Measurements from ENCODE around the gene NXPE3.

DNA sequence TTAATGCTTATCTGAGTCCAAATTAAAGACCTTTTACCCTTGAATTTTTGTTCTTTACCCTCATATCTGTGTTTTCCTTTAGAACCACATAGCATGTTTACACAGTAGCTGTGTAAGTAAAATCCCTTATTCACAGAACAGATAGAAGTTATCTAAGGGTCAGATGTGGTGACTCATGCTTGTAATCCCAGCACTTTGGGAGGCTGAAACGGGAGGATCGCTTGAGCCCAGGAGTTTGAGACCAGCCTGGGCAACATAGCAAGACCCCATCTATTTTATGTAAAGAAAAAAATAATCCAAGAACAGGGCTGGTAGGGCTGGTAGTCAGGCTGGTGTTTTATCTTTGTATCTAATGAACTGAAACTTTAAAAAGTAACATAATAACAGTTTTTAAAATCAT is 23.2 kb downstream of the NXPE3 start:
- TF ChIP-seq ZFP3 (CRISPR knock-in tag; IDR thresholded peaks at IDR 0.05) (no peak), ZNF565 (CRISPR knock-in tag; conservative IDR thresholded peaks at IDR 0.05; ENCODE audit: low read depth) (no peak), ARNTL (CRISPR knock-in tag; IDR thresholded peaks at IDR 0.05; ENCODE audit: borderline replicate concordance, low read depth) (no peak), GLIS3 (CRISPR knock-in tag; IDR thresholded peaks at IDR 0.05) (no peak), ZFP30 (CRISPR knock-in tag; IDR thresholded peaks at IDR 0.05) (no peak), SNAI2 (CRISPR knock-in tag; IDR thresholded peaks at IDR 0.05) (no peak), ZNF8 (CRISPR knock-in tag; IDR thresholded peaks at IDR 0.05) (no peak), OSR1 (CRISPR knock-in tag; IDR thresholded peaks at IDR 0.05) (no peak)
- TF ChIP-seq, protein P1, sequence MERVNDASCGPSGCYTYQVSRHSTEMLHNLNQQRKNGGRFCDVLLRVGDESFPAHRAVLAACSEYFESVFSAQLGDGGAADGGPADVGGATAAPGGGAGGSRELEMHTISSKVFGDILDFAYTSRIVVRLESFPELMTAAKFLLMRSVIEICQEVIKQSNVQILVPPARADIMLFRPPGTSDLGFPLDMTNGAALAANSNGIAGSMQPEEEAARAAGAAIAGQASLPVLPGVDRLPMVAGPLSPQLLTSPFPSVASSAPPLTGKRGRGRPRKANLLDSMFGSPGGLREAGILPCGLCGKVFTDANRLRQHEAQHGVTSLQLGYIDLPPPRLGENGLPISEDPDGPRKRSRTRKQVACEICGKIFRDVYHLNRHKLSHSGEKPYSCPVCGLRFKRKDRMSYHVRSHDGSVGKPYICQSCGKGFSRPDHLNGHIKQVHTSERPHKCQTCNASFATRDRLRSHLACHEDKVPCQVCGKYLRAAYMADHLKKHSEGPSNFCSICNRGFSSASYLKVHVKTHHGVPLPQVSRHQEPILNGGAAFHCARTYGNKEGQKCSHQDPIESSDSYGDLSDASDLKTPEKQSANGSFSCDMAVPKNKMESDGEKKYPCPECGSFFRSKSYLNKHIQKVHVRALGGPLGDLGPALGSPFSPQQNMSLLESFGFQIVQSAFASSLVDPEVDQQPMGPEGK (CRISPR knock-in tag; IDR thresholded peaks at IDR 0.05; ENCODE audit: borderline replicate concordance): no peak
- TF ChIP-seq, protein P2, sequence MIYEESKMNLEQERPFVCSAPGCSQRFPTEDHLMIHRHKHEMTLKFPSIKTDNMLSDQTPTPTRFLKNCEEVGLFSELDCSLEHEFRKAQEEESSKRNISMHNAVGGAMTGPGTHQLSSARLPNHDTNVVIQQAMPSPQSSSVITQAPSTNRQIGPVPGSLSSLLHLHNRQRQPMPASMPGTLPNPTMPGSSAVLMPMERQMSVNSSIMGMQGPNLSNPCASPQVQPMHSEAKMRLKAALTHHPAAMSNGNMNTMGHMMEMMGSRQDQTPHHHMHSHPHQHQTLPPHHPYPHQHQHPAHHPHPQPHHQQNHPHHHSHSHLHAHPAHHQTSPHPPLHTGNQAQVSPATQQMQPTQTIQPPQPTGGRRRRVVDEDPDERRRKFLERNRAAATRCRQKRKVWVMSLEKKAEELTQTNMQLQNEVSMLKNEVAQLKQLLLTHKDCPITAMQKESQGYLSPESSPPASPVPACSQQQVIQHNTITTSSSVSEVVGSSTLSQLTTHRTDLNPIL (CRISPR knock-in tag; IDR thresholded peaks at IDR 0.05; ENCODE audit: low read depth): no peak

Data from SK-N-SH treated with all-trans-retinoic acid at 6 μM for 48 hours (cell line).